Memory B cell (primary cell): Measurements from ENCODE around the gene TMEM127.

ENCODE experiments used
- ATAC-seq: fragments of 150-1000 bp; cut with Tn5 transposase; 2 replicates; pipeline ENCODE4 v1.10.0; 2021; ENCODE audit warnings: low read depth, mild to moderate bottlenecking, moderate library complexity
- DNase-seq, 2 donors: peaks; one replicate each; pipeline ENCODE4 v3.0.0; 2022; ENCODE audit warnings: low spot score in 2 of 2
- H3K27ac Mint-ChIP-seq: one replicate; pipeline ENCODE4 v1.8.0; 2022; ENCODE audit warnings: mild to moderate bottlenecking, moderate library complexity, mixed read lengths
- H3K27me3 Mint-ChIP-seq: one replicate; pipeline ENCODE4 v1.8.0; 2022; ENCODE audit warnings: mixed read lengths
- H3K36me3 Mint-ChIP-seq: one replicate; pipeline ENCODE4 v1.8.0; 2022; ENCODE audit warnings: mild to moderate bottlenecking, mixed read lengths
- H3K4me1 Mint-ChIP-seq: one replicate; pipeline ENCODE4 v1.8.0; 2022; ENCODE audit warnings: mixed read lengths
- H3K4me3 Mint-ChIP-seq: one replicate; pipeline ENCODE4 v1.8.0; 2022; ENCODE audit warnings: mild to moderate bottlenecking, moderate library complexity, mixed read lengths
- H3K9me3 Mint-ChIP-seq: one replicate; pipeline ENCODE4 v1.8.0; 2022; ENCODE audit warnings: mixed read lengths

Gene TMEM127

GRCh38 chr2:96274355-96275056 is 8.7 kb upstream of the TMEM127 start:
- no peaks in the 10 kb centered on the region for H3K9me3 Mint-ChIP-seq
- no peak overlapping the region for H3K4me3 Mint-ChIP-seq
- H3K36me3 Mint-ChIP-seq = peaks cover 22% of the 10 kb centered on the region
- ATAC-seq (no peak), DNase-seq (no peak)
- no peaks in the 10 kb centered on the region for H3K4me1 Mint-ChIP-seq
- no peak overlapping the region for H3K27ac Mint-ChIP-seq
- H3K27me3 Mint-ChIP-seq = no peaks in the 10 kb centered on the region

- Mint-ChIP-seq H3K36me3 (peaks cover 18% of the 10 kb centered on the region), H3K27ac (no peak overlapping the region)
- DNase-seq = no peak
Observed at GRCh38 chr2:96273763-96274162, 8.0 kb upstream of the TMEM127 start.

GRCh38 chr2:96271995-96272394 is 6.2 kb upstream of the TMEM127 start:
- peaks cover 14% of the 10 kb centered on the region for H3K36me3 Mint-ChIP-seq
- ATAC-seq (no peak), DNase-seq (no peak)
- H3K4me3 Mint-ChIP-seq = no peak overlapping the region
- no peaks in the 10 kb centered on the region for H3K9me3 Mint-ChIP-seq
- H3K27ac Mint-ChIP-seq = no peak overlapping the region
- H3K4me1 Mint-ChIP-seq = peaks cover 2% of the 10 kb centered on the region
- H3K27me3 Mint-ChIP-seq = no peaks in the 10 kb centered on the region

More at GRCh38 chr2:96273763-96274162, 8.0 kb upstream of the TMEM127 start:
- H3K27me3 Mint-ChIP-seq = no peaks in the 10 kb centered on the region
- H3K4me3 Mint-ChIP-seq = no peak overlapping the region
- no peak for ATAC-seq
- H3K9me3 Mint-ChIP-seq = no peaks in the 10 kb centered on the region
- no peaks in the 10 kb centered on the region for H3K4me1 Mint-ChIP-seq

- peak overlapping the region; percentile 73 for H3K4me3 Mint-ChIP-seq
- H3K27ac Mint-ChIP-seq = peak overlapping the region; percentile 60
- ATAC-seq = no peak
- peaks cover 20% of the 10 kb centered on the region for H3K4me1 Mint-ChIP-seq
- no peaks in the 10 kb centered on the region for H3K9me3 Mint-ChIP-seq
- H3K27me3 Mint-ChIP-seq = no peaks in the 10 kb centered on the region
- H3K36me3 Mint-ChIP-seq = peaks cover 9% of the 10 kb centered on the region
- peak in 1 of 2 donors; percentile 30 for DNase-seq
Observed at GRCh38 chr2:96267159-96267971, 1.6 kb upstream of the TMEM127 start.

- Mint-ChIP-seq H3K36me3 (peaks cover 8% of the 10 kb centered on the region), H3K27ac (peak overlapping the region; percentile 60), H3K4me1 (peaks cover 26% of the 10 kb centered on the region)
Observed at GRCh38 chr2:96265349-96265839, 403 bp downstream of the TMEM127 start.

GRCh38 chr2:96264656-96265348 is 995 bp downstream of the TMEM127 start:
- DNase-seq (peak; percentile 29 to 44), ATAC-seq (peak; percentile 9)
- Mint-ChIP-seq H3K36me3 (peaks cover 8% of the 10 kb centered on the region), H3K9me3 (no peaks in the 10 kb centered on the region), H3K27ac (peak overlapping the region; percentile 60), H3K4me3 (peak overlapping the region; percentile 97), H3K27me3 (no peaks in the 10 kb centered on the region), H3K4me1 (peaks cover 30% of the 10 kb centered on the region)

More at GRCh38 chr2:96265349-96265839, 403 bp downstream of the TMEM127 start:
- H3K27me3 Mint-ChIP-seq = no peaks in the 10 kb centered on the region
- peak overlapping the region; percentile 97 for H3K4me3 Mint-ChIP-seq
- peak in 1 of 2 donors; percentile 44 for DNase-seq
- H3K9me3 Mint-ChIP-seq = no peaks in the 10 kb centered on the region
- ATAC-seq = peak; percentile 9

- peak overlapping the region; percentile 97 for H3K4me3 Mint-ChIP-seq
- H3K4me1 Mint-ChIP-seq = peaks cover 37% of the 10 kb centered on the region
- H3K27ac Mint-ChIP-seq = peak overlapping the region; percentile 60
- DNase-seq (no peak), ATAC-seq (no peak)
- peaks cover 8% of the 10 kb centered on the region for H3K36me3 Mint-ChIP-seq
- H3K27me3 Mint-ChIP-seq = no peaks in the 10 kb centered on the region
- H3K9me3 Mint-ChIP-seq = no peaks in the 10 kb centered on the region
Observed at GRCh38 chr2:96264086-96264485, 1.7 kb downstream of the TMEM127 start.

GRCh38 chr2:96262306-96262705 is 3.5 kb downstream of the TMEM127 start:
- no peak overlapping the region for H3K4me3 Mint-ChIP-seq
- ATAC-seq = no peak
- peaks cover 1% of the 10 kb centered on the region for H3K36me3 Mint-ChIP-seq
- H3K27ac Mint-ChIP-seq = no peak overlapping the region
- H3K27me3 Mint-ChIP-seq = no peaks in the 10 kb centered on the region
- peaks cover 50% of the 10 kb centered on the region for H3K4me1 Mint-ChIP-seq
- no peaks in the 10 kb centered on the region for H3K9me3 Mint-ChIP-seq
- DNase-seq = no peak

- H3K9me3 Mint-ChIP-seq = no peaks in the 10 kb centered on the region
- no peaks in the 10 kb centered on the region for H3K27me3 Mint-ChIP-seq
- peak overlapping the region; percentile 79 for H3K27ac Mint-ChIP-seq
- peaks cover 52% of the 10 kb centered on the region for H3K4me1 Mint-ChIP-seq
- H3K4me3 Mint-ChIP-seq = no peak overlapping the region
- ATAC-seq (no peak), DNase-seq (no peak)
- peaks cover 5% of the 10 kb centered on the region for H3K36me3 Mint-ChIP-seq
Observed at GRCh38 chr2:96261328-96262003, 4.3 kb downstream of the TMEM127 start.

- H3K4me1 Mint-ChIP-seq = peaks cover 50% of the 10 kb centered on the region
- peaks cover 5% of the 10 kb centered on the region for H3K36me3 Mint-ChIP-seq
- no peaks in the 10 kb centered on the region for H3K9me3 Mint-ChIP-seq
- DNase-seq (peak in 1 of 2 donors; percentile 34), ATAC-seq (peak; percentile 56)
- H3K27ac Mint-ChIP-seq = peak overlapping the region; percentile 79
- H3K4me3 Mint-ChIP-seq = peak overlapping the region; percentile 39
- no peaks in the 10 kb centered on the region for H3K27me3 Mint-ChIP-seq
Observed at GRCh38 chr2:96260387-96261260, 5.2 kb downstream of the TMEM127 start.

GRCh38 chr2:96259497-96259921 is 6.3 kb downstream of the TMEM127 start:
- Mint-ChIP-seq H3K36me3 (peaks cover 9% of the 10 kb centered on the region), H3K27ac (peak overlapping the region; percentile 86), H3K27me3 (no peaks in the 10 kb centered on the region), H3K4me1 (peaks cover 50% of the 10 kb centered on the region), H3K9me3 (no peaks in the 10 kb centered on the region), H3K4me3 (peak overlapping the region; percentile 41)
- DNase-seq = no peak
- ATAC-seq = peak; percentile 70

- H3K9me3 Mint-ChIP-seq = no peaks in the 10 kb centered on the region
- H3K4me1 Mint-ChIP-seq = peaks cover 42% of the 10 kb centered on the region
- DNase-seq (no peak), ATAC-seq (no peak)
- H3K27ac Mint-ChIP-seq = peak overlapping the region; percentile 86
- no peaks in the 10 kb centered on the region for H3K27me3 Mint-ChIP-seq
- peaks cover 17% of the 10 kb centered on the region for H3K36me3 Mint-ChIP-seq
- peak overlapping the region; percentile 11 for H3K4me3 Mint-ChIP-seq
Observed at GRCh38 chr2:96258166-96259022, 7.4 kb downstream of the TMEM127 start.
